Esophagus muscularis mucosa (tissue), 3 donors: ENCODE data around the gene PIGU.
"Not testable (repeated sequence)": the region's sequence is repeated elsewhere in the genome, so short reads cannot be mapped to it uniquely, and the experiment has no call there.

Source experiments
- CTCF ChIP-seq, 3 experiments: fragments of 200-600 bp in 2 of 3; fragments of 450-650 bp in 1 of 3; sonication (generic) in 2 of 3; IDR thresholded peaks; one replicate each; pipeline ENCODE4 v1.5.1; 2017 to 2019; ENCODE audit warnings: antibody characterized with exemption in 3 of 3, mild to moderate bottlenecking in 2 of 3, moderate library complexity in 1 of 3
- POLR2A ChIP-seq: fragments of 450-650 bp; IDR thresholded peaks from one replicate; pipeline ENCODE4 v1.6.1; 2017; ENCODE audit warnings: antibody characterized with exemption, moderate library complexity, mild to moderate bottlenecking, low read depth
- POLR2AphosphoS5 ChIP-seq, 2 donors: sonication (generic); formaldehyde crosslinking; IDR thresholded peaks; one replicate each; pipeline ENCODE4 v1.6.1; 2017; ENCODE audit warnings: antibody characterized with exemption in 2 of 2

- not testable (repeated sequence) for TF ChIP-seq CTCF (IDR thresholded peaks at IDR 0.05); POLR2AphosphoS5 (IDR thresholded peaks at IDR 0.05); POLR2A
These were observed 42.5 kb upstream of the PIGU start for GRCh38 chr20:34719242-34720017.
